Naive thymus-derived CD8-positive, alpha-beta T cell (primary cell): ENCODE results near the gene DNAJC4. TPM values are rescaled to one million over a fixed set of nuclear protein-coding genes. Genes with fewer than 3 reads are reported as not detected.

Experiments
- ATAC-seq, 2 donors: fragments of 150-1000 bp; cut with Tn5 transposase in 1 of 2; sonication (Bioruptor Pico), chemical (Tn5 transposase) in 1 of 2; 1 replicate in 1 of 2; 2 replicates in 1 of 2; pipeline ENCODE4 v1.10.0; 2021; ENCODE audit warnings: mild to moderate bottlenecking in 2 of 2, moderate library complexity in 2 of 2
- POLR2A ChIA-PET: fragments of 350-600 bp; sonication (Branson Sonifier 250); formaldehyde crosslinking; loops from one replicate; lab custom pipeline; 2021; ENCODE audit warnings: antibody characterized with exemption; lab: Charles Lee
- DNase-seq, 10 donors: peaks; one replicate each; pipeline versions ENCODE4 v3.0.0 to v3.0.0-alpha.2; 2020 to 2022
- H3K27ac Mint-ChIP-seq, 10 donors: one replicate each; pipeline ENCODE4 v1.8.0; 2020 to 2022; ENCODE audit warnings: mild to moderate bottlenecking in 10 of 10, mixed read lengths in 10 of 10, moderate library complexity in 4 of 10, inconsistent platforms in 1 of 10
- H3K27me3 Mint-ChIP-seq, 5 donors: one replicate each; pipeline ENCODE4 v1.8.0; 2021 to 2022; ENCODE audit warnings: mixed read lengths in 5 of 5
- H3K36me3 Mint-ChIP-seq, 3 donors: one replicate each; pipeline ENCODE4 v1.8.0; 2020 to 2022; ENCODE audit warnings: mixed read lengths in 3 of 3, mild to moderate bottlenecking in 2 of 3, inconsistent platforms in 1 of 3
- H3K4me1 Mint-ChIP-seq, 4 donors: one replicate each; pipeline ENCODE4 v1.8.0; 2021 to 2022; ENCODE audit warnings: mixed read lengths in 4 of 4
- H3K4me3 Mint-ChIP-seq, 10 donors: one replicate each; pipeline ENCODE4 v1.8.0; 2020 to 2022; ENCODE audit warnings: mild to moderate bottlenecking in 10 of 10, mixed read lengths in 10 of 10, moderate library complexity in 6 of 10, inconsistent platforms in 1 of 10
- H3K9me3 Mint-ChIP-seq, 9 donors: one replicate each; pipeline ENCODE4 v1.8.0; 2020 to 2022; ENCODE audit warnings: mixed read lengths in 9 of 9, mild to moderate bottlenecking in 3 of 9, inconsistent platforms in 1 of 9, moderate library complexity in 1 of 9
- polyA plus RNA-seq, 3 donors: library from polyadenylated mRNA; unstranded; fragments of 300-500 nt; fragmentation: Illumina TruSeq; gene quantifications; one replicate each; pipeline ENCODE4 v1.2.3, GENCODE V29; 2021
- total RNA-seq, 8 experiments: library from RNA in 2 of 8; stranded (reverse) in 2 of 8; gene quantifications; one replicate each; pipeline ENCODE4 v1.2.3 and lab custom pipeline; 2021 to 2026

Gene DNAJC4
- total and polyA plus RNA-seq, 5 experiments from 2014 or later, result 21.5 to 56.2 (median 33.2) TPM

GRCh38 chr11:64246871-64247728 lies 16.8 kb downstream of the DNAJC4 start, which contains the start of gene PPP1R14B:
Gene PPP1R14B, minus strand, starts transcription at chr11:64246943. Its CDS starts 270 bp downstream, at chr11:64246673.
- Mint-ChIP-seq H3K27me3 (no peaks in the 10 kb centered on the region), H3K36me3 (peaks cover 0 to 2% (median 0%) of the 10 kb centered on the region in 3 donors), H3K4me1 (peaks cover 18 to 53% (median 48%) of the 10 kb centered on the region in 4 donors), H3K27ac (peak within 1 kb of the TSS; percentile 13 to 93 (median 82)), H3K4me3 (peak within 1 kb of the TSS; percentile 79 to 92 (median 88)), H3K9me3 (no peaks in the 10 kb centered on the region)
- POLR2A ChIA-PET, result interaction anchor here (0.7 to 13.8 kb wide), 12 partner anchors 10 to 273 kb away, joined by 3 to 176 read pairs (median 16); partner anchors contain the start of genes BAD, COX8A, DNAJC4 and ESRRA
- DNase-seq, result peak; percentile 57 to 87 (median 71)
- peak; percentile 65 to 69 for ATAC-seq

GRCh38 chr11:64247729-64248531 lies 17.6 kb downstream of the DNAJC4 start:
- POLR2A ChIA-PET, result interaction anchor here (1.0 to 13.8 kb wide), 8 partner anchors 9 to 274 kb away, joined by 3 to 176 read pairs (median 55); partner anchors contain the start of genes BAD, COX8A, DNAJC4 and FERMT3
- Mint-ChIP-seq H3K9me3 (no peaks in the 10 kb centered on the region), H3K4me1 (peaks cover 19 to 51% (median 47%) of the 10 kb centered on the region in 4 donors), H3K27ac (peak overlapping the region in 8 of 10 donors; percentile 27 to 75 (median 71)), H3K4me3 (peak overlapping the region; percentile 65 to 92 (median 78)), H3K27me3 (no peaks in the 10 kb centered on the region), H3K36me3 (peaks cover 0 to 2% (median 0%) of the 10 kb centered on the region in 3 donors)
- no peak for ATAC-seq
- DNase-seq, result no peak

- Mint-ChIP-seq H3K27me3 (no peaks in the 10 kb centered on the region), H3K36me3 (no peaks in the 10 kb centered on the region), H3K27ac (no peak overlapping the region), H3K9me3 (no peaks in the 10 kb centered on the region), H3K4me1 (peaks cover 16 to 47% (median 42%) of the 10 kb centered on the region in 4 donors), H3K4me3 (peak overlapping the region in 7 of 10 donors; percentile 20 to 92 (median 79))
- DNase-seq (no peak), ATAC-seq (no peak)
- POLR2A ChIA-PET, result interaction anchor here (8.4 to 13.8 kb wide), 3 partner anchors 21 to 43 kb away, joined by 101 to 176 read pairs (median 113); partner anchors contain the start of genes FERMT3, NUDT22 and TRPT1
Measured at GRCh38 chr11:64248578-64248977, 18.2 kb downstream of the DNAJC4 start.

GRCh38 chr11:64249038-64249437 lies 18.7 kb downstream of the DNAJC4 start:
- ATAC-seq, result no peak
- Mint-ChIP-seq H3K27ac (peak overlapping the region in 2 of 10 donors; percentile 38 to 44), H3K36me3 (no peaks in the 10 kb centered on the region), H3K4me1 (peaks cover 18 to 46% (median 38%) of the 10 kb centered on the region in 4 donors), H3K4me3 (peak overlapping the region in 7 of 10 donors; percentile 22 to 82 (median 34)), H3K27me3 (no peaks in the 10 kb centered on the region), H3K9me3 (no peaks in the 10 kb centered on the region)
- no peak for DNase-seq
- POLR2A ChIA-PET, result interaction anchor here (8.4 to 13.8 kb wide), 3 partner anchors 20 to 43 kb away, joined by 101 to 176 read pairs (median 113); partner anchors contain the start of genes FERMT3, NUDT22 and TRPT1

- Mint-ChIP-seq H3K27ac (peak overlapping the region in 3 of 10 donors; percentile 25 to 47 (median 35)), H3K27me3 (no peaks in the 10 kb centered on the region), H3K4me3 (peak overlapping the region; percentile 19 to 93 (median 56)), H3K36me3 (no peaks in the 10 kb centered on the region), H3K4me1 (peaks cover 18 to 46% (median 36%) of the 10 kb centered on the region in 4 donors), H3K9me3 (no peaks in the 10 kb centered on the region)
- POLR2A ChIA-PET, result interaction anchor here (0.8 to 13.8 kb wide), 8 partner anchors 9 to 68 kb away, joined by 3 to 176 read pairs (median 6); partner anchors contain the start of genes DNAJC4, FERMT3, FKBP2 and NUDT22
- DNase-seq (no peak), ATAC-seq (no peak)
Measured at GRCh38 chr11:64249563-64250414, 19.4 kb downstream of the DNAJC4 start.

- POLR2A ChIA-PET, result interaction anchor here (1.1 to 13.8 kb wide), 8 partner anchors 7 to 67 kb away, joined by 3 to 176 read pairs (median 8); partner anchors contain the start of genes DNAJC4, FERMT3, FKBP2 and NUDT22
- Mint-ChIP-seq H3K27ac (peak overlapping the region in 2 of 10 donors; percentile 43 to 69), H3K27me3 (no peaks in the 10 kb centered on the region), H3K4me1 (peaks cover 16 to 39% (median 32%) of the 10 kb centered on the region in 4 donors), H3K36me3 (no peaks in the 10 kb centered on the region), H3K9me3 (no peaks in the 10 kb centered on the region), H3K4me3 (peak overlapping the region in 9 of 10 donors; percentile 22 to 93 (median 84))
- DNase-seq (peak in 1 of 10 donors; percentile 32), ATAC-seq (no peak)
Measured at GRCh38 chr11:64250415-64251015, 20.2 kb downstream of the DNAJC4 start.

- ATAC-seq (peak; percentile 59 to 60), DNase-seq (peak in 9 of 10 donors; percentile 47 to 76 (median 66))
- Mint-ChIP-seq H3K9me3 (no peaks in the 10 kb centered on the region), H3K4me3 (peak within 1 kb of the TSS; percentile 83 to 93 (median 87)), H3K27ac (peak within 1 kb of the TSS in 9 of 10 donors; percentile 32 to 89 (median 76)), H3K27me3 (no peaks in the 10 kb centered on the region), H3K4me1 (peaks cover 12 to 33% (median 27%) of the 10 kb centered on the region in 4 donors), H3K36me3 (no peaks in the 10 kb centered on the region)
- POLR2A ChIA-PET, result interaction anchor here (1.0 to 13.8 kb wide), 11 partner anchors 8 to 66 kb away, joined by 3 to 176 read pairs (median 5); partner anchors contain the start of genes DNAJC4, FERMT3, FKBP2 and NUDT22
Measured at GRCh38 chr11:64251016-64251752, 20.8 kb downstream of the DNAJC4 start, which contains the start of gene PLCB3. Gene PLCB3, plus strand, starts transcription at chr11:64251530. Its CDS starts 120 bp downstream, at chr11:64251650.

GRCh38 chr11:64251753-64252002 lies 21.3 kb downstream of the DNAJC4 start:
- DNase-seq, result no peak
- no peak for ATAC-seq
- Mint-ChIP-seq H3K27ac (peak overlapping the region in 7 of 10 donors; percentile 32 to 86 (median 76)), H3K36me3 (peaks cover 0 to 2% (median 0%) of the 10 kb centered on the region in 3 donors), H3K9me3 (no peaks in the 10 kb centered on the region), H3K27me3 (no peaks in the 10 kb centered on the region), H3K4me3 (peak overlapping the region; percentile 82 to 93 (median 86)), H3K4me1 (peaks cover 12 to 33% (median 27%) of the 10 kb centered on the region in 4 donors)
- POLR2A ChIA-PET, result interaction anchor here (0.8 to 13.8 kb wide), 8 partner anchors 9 to 66 kb away, joined by 3 to 176 read pairs (median 8); partner anchors contain the start of genes DNAJC4, FERMT3, FKBP2 and NUDT22

- H3K27ac Mint-ChIP-seq, result peak overlapping the region in 9 of 10 donors; percentile 32 to 86 (median 76)
- ATAC-seq (peak; percentile 7 to 9), DNase-seq (peak in 1 of 10 donors; percentile 29)
- H3K4me1 Mint-ChIP-seq, result peaks cover 9 to 30% (median 23%) of the 10 kb centered on the region in 4 donors
- peak overlapping the region; percentile 82 to 93 (median 86) for H3K4me3 Mint-ChIP-seq
- H3K27me3 Mint-ChIP-seq, result no peaks in the 10 kb centered on the region
- peaks cover 0 to 2% (median 0%) of the 10 kb centered on the region in 3 donors for H3K36me3 Mint-ChIP-seq
- POLR2A ChIA-PET, result interaction anchor here (0.8 to 13.8 kb wide), 9 partner anchors 9 to 65 kb away, joined by 3 to 176 read pairs (median 5); partner anchors contain the start of genes DNAJC4, FERMT3, FKBP2 and NUDT22
- no peaks in the 10 kb centered on the region for H3K9me3 Mint-ChIP-seq
Measured at GRCh38 chr11:64252003-64252872, 21.9 kb downstream of the DNAJC4 start.
